SK-MEL-5 (cell line): ENCODE results near the gene SUCLA2. TPM values are rescaled to one million over a fixed set of nuclear protein-coding genes. Genes with fewer than 3 reads are reported as not detected.

Source experiments
- DNase-seq: peaks from one replicate; pipeline ENCODE4 v3.0.0-alpha.2; 2016; ENCODE audit warnings: low read depth, low spot score
- in situ Hi-C: cut with HindIII; loops from 2 replicates; pipeline ENCODE4 v1.10.0; 2016; ENCODE audit warnings: low sequenced_read_pairs, high pct_unique_total_duplicates, low pct_unique_long_range_greater_than_20kb
- total RNA-seq: library from RNA; depleted of rRNA; stranded (reverse); fragments of >200 nt; shearing (Covaris generic); gene quantifications from 2 replicates; pipeline ENCODE4 v1.2.3, GENCODE V29; 2014

SUCLA2 gene
- total RNA-seq, 1 experiment from 2014 or later = 50.9 TPM

DNA sequence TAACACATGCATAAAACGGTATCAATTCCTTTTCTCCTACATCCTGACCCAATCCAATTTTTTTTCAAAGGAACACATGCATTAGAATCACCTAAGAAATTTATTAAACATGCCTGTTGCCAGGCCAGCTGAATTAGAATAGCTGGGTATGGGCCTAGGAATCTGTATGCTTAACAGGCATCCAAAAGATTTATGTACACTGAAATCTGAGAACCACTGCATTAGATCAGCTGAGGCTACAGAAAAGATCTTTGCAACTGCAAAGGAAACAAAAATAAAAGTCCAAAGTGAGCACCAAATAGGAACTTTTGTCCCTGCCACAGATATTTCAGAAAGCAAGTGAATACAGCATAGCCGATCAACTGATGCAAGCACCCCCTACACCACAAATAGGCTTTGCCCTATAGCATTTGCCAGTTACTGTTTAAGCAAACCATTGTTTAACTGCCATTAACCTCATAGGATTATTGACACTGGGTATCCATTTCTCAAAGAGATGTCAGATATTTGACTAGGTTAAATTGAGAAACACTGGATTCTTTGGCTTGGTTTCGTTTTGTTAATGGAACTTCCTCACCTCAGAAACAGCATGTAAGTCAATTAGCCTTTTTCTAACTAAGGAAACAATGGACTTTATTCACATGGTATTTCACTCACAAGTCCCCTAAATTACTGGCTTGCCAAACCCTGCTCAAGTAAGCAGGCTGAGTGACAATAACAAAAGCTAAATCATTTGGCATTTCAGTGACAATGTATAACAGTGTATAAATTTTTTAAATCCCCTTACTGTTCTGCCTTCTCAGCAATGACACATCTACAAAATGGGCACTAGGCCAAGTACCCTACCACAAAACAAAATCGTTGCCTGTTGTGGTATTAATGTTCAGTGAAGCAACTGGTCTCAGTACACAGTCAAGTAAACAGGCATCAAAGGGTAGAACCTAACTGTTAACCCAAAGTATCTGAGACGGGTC, 67.8 kb downstream of the SUCLA2 start:
- peak; percentile 28 for DNase-seq
- in situ Hi-C loops = no loop called here

DNA sequence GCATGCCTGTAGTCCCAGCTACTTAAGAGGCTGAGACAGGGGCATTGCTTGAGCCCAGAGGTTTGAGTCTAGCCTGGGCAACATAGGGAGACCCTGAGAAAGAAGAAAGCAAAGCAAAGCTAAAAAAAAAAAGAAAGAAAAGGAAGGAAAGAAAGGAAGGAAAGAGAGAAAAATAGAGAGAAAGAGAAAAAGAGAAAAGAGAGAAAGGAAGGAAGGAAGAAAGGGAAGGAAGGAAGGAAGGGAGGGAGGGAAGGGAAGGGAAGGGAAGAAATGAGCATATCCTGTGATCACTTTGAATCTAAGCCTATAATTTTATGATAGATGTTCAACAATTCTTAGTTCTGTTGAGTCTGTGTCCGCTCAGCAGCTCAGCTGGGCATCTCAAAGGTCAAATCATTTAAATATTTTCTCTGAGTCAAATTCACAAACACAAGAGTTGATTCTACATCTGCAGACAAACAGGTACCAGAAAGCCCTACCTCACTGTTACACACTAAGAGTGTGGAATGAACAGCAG, 70.4 kb downstream of the SUCLA2 start:
- in situ Hi-C loops = no loop called here
- no peak for DNase-seq

DNA sequence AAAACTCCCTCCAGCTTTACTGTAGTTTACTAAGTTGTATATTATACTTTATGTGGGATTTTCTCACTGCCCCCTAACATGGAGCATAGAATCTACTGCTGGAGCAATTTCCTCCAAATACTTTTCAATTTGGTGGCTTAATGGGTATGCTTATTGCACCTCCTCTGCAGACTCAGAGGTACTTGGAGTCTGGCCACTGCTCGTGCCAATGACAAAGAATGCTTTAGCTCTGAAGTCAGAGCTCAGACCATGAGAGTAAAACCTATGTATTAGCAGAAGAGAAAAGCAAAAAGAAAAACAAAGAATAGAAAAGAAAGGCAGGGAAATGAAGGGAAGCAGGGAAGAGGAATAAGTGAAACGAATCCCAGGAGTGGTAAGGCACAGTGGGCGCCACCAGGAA, 71.9 kb downstream of the SUCLA2 start:
- no peak for DNase-seq
- in situ Hi-C loops = no loop called here

DNA sequence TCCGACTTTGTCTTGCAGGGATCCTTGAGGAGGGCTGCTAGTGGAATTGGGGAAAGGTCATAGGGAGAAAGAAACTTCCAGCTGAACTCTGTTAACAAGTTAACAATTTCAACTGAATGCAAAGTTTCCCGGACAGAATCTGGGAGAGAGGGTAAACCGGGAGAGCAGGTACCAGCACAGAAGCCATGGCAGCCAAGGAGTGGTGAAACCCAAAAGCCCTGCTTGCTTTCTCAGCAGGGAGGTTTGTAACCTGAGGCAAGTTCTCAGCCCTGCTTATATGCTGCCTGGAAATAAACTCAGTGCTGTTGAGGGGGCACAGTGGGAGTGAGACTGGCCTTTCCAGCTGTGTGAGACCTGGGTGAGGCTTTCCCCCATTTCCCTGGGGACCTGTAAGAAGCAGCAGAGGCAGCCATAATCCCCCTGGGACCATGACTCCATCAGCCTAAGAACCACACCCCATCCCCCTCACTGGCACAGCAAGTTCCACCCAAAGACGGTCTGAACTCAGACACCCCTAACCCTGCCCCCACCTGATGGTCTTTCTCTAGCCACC, 84.0 kb downstream of the SUCLA2 start:
- in situ Hi-C loops = no loop called here
- DNase-seq = no peak

DNA sequence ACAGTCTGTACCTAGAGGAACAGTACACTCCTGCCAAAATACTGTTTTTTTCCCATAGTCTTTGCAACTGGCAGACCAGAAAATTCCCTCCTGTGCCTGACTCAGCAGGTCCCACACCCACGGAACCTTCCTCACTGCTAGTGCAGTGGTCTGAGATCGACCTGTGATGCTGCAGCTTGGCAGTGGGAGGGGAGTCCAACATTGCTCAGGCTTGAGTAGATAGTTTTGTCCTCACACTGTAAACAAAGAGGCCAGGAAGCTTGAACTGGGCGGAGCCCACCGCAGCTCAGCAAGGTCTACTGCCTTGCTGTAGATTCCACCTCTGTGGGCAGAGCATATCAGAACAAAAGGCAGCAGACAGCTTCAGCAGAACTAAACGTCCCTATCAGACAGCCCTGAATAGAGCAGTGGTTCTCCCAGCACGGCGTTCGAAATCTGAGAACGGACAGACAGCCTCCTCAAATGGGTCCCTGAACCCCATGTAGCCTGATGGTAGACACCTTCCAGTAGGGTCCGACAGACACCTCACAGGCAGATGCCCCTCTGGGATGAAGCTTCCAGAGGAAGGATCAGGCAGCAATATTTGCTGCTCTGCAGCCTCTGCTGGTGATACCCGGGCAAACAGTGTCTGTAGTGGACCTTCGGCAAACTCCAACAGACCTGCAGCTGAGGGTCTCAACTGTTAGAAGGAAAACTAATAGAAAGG, 92.7 kb downstream of the SUCLA2 start:
- in situ Hi-C loops = no loop called here
- DNase-seq = no peak

DNA sequence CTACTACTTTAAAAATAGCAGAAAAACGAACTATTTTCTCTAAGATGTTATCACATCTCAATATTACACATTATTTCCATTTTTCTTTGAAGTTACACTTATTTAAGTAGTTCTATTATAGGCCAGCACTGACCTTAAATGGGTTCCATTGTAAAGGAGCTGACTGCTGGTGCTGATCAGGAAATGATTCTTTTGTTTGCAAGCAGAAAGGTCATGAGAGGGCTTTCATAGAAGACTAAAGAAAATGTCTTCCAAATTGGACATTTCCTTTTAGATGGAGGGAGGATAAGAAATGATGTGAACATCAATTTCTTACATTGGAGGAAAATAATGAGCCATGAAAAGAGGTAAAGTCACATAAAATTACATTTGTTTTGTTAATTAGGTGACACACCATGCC, 96.2 kb downstream of the SUCLA2 start:
- in situ Hi-C loops = no loop called here
- no peak for DNase-seq

DNA sequence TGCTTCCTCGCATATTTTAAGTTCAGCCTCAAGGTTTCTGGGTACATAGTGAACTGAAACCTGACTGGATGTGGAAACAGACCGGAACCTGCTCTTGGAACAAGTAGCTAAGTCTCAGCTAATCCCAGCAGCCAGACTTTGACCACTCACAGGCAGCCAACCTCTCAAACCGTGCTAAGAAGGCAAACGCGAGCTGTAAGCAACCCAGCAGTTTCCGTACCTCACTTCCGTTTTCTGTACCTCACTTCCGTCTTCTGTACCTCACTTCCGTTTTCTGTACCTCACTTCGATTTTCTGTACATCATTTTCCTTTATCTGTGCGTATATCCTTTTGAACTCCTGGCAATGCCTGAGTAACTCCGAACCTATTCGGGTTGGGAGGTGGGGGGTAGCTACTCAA, 96.8 kb downstream of the SUCLA2 start:
- in situ Hi-C loops = no loop called here

DNA sequence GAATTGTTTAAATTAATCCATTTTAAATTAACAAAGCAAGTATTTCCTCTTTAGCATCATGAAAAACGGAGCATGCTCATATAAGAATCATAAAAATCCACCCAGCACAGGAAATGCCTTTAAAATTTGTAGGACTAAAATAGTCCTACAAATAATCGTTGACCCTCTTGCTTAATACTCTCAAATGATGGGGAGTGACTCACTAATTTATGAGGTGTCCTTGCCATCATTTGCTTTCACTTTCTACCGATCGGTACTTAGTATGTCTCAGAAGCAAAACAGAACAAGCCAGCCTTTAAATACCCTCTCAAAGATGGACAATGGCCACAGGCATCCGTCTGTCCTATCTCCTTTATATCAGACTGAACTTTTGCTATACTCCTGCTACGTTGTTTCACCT, 97.2 kb downstream of the SUCLA2 start:
- in situ Hi-C loops = no loop called here
- no peak for DNase-seq

More for the DNA sequence above, 96.8 kb downstream of the SUCLA2 start:
- no peak for DNase-seq

DNA sequence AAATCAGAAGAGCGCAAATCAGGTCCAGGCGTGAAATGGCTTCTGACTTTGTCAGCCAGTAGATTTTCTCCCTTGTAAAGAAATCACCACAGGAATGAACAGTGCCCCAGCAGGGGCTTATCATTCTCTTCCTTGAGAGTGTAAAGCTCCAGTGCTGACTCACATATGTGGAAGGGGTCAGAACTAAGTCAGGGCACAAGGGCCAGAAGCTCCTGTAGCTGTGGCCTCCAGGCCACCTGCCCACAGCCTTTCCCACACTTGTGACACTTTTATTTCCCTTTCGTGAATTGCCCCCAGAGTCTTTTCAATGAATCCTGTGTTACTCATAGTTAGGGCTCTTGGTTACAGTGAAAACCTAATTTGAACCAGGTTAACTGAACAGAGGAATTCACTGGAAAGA, 99.6 kb downstream of the SUCLA2 start:
- in situ Hi-C loops = no loop called here
- no peak for DNase-seq

DNA sequence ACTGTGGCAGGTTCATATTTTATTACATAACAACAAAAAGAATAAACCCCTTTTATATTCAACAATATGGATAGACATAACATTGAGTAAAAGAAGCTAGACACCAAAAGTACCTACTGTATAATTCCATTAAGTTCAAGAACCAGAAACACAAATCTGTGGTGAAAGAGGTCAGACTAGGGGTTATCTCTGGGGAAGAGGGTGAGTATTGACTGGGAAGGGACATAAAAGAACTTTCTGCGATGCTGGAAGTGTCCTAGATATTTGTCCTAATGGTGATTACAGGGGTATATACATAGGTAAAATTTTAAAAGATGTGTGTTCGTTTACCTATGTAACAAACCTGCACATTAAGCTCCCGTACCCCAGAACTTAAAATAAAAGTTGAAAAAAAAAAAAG, 103.0 kb downstream of the SUCLA2 start:
- in situ Hi-C loops = no loop called here

DNA sequence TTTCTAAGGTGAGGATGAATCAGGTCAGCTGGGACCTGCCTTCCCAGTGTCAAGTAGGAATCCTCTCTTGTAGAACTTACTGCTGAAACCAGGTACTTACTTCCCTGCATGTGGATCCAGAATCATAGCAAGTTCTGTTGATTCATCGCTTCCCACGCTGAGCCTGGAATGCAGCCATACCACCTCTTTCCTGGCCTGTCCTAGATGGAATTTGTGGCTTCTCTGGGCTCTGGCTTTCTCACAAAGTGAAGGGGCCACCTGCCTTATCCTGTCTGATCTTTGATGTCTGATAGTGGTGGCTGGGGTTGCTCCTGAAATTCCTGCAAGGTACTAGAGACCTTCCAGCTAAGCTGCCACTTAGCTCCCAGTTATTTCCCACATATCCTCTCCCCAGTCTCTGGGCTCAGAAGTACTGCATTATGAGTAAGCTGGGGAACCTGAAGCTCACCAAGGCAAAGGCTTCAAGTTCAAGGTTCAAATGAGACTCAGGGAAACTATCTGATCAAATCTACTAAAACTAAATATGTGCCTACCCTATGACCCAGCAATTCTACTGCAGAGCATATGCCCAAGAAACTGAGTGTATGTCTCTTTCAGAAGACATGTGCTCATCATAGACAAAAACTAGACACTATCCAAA, 103.5 kb downstream of the SUCLA2 start:
- in situ Hi-C loops = no loop called here
- no peak for DNase-seq

More for the DNA sequence above, 103.0 kb downstream of the SUCLA2 start:
- no peak for DNase-seq

DNA sequence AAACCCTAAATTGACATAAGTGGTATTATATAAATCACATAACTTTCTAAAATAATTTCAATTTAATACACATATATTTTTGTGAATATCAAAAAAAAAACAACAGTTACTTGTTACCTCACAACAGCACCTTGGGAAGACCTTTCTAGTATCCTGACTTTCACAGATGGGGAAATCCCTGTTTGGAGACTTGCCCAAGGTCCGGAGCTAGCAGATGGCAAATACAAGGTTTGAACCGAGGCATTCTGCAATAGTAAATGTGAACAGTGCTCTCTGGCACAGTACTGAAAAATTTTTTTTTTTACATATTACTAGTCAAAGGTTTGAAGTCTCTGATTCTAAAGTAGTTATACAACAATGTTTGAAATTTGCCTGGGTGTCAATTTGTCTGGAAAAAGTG, 104.5 kb downstream of the SUCLA2 start:
- no peak for DNase-seq
- in situ Hi-C loops = no loop called here

DNA sequence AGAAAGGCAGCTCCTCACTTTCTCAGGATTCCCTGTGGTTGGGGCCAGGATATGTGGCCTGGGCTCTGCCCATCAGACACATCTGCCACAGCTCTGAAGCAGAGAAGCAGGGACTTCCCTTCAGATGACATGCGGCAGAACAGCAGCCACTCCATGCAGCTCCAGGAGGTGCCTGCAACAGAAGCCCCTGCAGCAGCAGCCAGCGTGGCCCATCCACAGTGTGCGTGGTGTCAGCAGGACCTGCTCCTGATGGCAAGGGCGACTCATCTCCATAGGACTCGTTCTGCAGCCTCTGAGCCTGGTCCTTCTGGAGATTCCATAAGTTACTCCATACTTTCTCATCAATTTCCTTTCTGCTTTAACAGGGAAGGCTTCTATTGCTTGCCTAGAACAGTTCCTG, 105.0 kb downstream of the SUCLA2 start:
- in situ Hi-C loops = no loop called here
- DNase-seq = no peak

DNA sequence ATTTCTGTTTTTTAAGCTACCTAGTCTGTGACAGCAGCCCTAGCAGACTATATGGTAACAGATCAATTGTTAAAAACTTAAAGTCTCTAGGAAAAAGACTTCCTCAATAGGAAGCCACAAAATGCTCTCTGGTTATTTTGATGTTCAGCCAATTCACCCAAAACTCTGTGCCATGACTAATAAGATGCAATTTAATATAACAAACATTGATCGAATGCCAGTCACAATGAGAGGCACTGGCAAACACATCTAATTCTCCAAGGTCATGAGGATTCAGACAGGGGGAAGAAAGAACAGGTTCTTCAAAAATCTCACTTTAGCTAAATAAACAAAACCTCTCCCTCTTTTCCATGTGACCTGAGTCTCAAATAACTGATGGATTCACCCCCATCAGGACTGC, 107.5 kb downstream of the SUCLA2 start:
- in situ Hi-C loops = no loop called here
- no peak for DNase-seq
